ENCODE data around the gene TMEM25. TPM values are rescaled to one million over a fixed set of nuclear protein-coding genes. Genes with fewer than 3 reads are reported as not detected.

TMEM25 gene
- total and polyA plus RNA-seq, 8 donors, result 15.4 to 33.2 (median 22.7) TPM

DNA sequence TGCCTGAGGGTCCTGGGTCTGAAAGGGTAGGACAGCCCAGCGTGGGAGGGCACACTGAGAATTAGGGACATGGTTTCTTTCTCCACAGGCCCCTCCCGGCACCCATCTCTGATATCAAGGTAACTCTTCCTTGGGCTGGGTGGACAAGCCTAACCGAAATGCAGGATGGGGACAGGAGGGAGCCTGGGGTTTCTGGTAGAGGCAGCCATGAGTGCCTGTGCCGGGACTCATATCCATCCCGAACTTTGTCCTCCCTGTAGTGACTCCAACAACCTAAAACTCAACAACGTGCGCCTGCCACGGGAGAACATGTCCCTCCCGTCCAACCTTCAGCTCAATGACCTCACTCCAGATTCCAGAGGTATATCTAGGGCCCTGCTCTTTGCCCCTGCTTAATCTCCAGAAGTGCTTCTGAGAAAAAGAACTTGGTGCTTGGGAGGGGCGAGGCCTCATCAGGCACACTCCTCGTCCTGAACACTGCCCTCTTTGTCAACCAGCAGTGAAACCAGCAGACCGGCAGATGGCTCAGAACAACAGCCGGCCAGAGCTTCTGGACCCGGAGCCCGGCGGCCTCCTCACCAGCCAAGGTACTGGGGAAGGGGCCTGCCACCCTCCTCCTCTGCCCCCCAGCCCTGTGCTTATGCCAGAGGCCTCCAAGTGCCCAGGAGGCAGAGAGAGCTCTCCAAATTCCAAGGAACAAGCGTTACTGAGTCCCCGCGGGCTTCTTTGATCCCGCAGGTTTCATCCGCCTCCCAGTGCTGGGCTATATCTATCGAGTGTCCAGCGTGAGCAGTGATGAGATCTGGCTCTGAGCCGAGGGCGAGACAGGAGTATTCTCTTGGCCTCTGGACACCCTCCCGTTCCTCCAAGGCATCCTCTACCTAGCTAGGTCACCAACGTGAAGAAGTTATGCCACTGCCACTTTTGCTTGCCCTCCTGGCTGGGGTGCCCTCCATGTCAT, 3.1 kb downstream of the TMEM25 start:
- no peak overlapping the region for H3K4me3 ChIP-seq
- H3K27ac ChIP-seq, result no peak overlapping the region

DNA sequence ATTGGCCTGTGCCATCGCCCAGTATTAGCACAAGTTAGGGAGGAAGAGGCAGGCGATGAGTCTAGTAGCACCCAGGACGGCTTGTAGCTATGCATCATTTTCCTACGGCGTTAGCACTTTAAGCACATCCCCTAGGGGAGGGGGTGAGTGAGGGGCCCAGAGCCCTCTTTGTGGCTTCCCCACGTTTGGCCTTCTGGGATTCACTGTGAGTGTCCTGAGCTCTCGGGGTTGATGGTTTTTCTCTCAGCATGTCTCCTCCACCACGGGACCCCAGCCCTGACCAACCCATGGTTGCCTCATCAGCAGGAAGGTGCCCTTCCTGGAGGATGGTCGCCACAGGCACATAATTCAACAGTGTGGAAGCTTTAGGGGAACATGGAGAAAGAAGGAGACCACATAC, 4.3 kb downstream of the TMEM25 start:
- TF ChIP-seq, protein P1, sequence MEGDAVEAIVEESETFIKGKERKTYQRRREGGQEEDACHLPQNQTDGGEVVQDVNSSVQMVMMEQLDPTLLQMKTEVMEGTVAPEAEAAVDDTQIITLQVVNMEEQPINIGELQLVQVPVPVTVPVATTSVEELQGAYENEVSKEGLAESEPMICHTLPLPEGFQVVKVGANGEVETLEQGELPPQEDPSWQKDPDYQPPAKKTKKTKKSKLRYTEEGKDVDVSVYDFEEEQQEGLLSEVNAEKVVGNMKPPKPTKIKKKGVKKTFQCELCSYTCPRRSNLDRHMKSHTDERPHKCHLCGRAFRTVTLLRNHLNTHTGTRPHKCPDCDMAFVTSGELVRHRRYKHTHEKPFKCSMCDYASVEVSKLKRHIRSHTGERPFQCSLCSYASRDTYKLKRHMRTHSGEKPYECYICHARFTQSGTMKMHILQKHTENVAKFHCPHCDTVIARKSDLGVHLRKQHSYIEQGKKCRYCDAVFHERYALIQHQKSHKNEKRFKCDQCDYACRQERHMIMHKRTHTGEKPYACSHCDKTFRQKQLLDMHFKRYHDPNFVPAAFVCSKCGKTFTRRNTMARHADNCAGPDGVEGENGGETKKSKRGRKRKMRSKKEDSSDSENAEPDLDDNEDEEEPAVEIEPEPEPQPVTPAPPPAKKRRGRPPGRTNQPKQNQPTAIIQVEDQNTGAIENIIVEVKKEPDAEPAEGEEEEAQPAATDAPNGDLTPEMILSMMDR (IDR thresholded peaks at IDR 0.05), result no peak
- intact Hi-C loops (cut with DNase I), result no loop called here
- H3K27ac ChIP-seq, result no peak overlapping the region

More for the DNA sequence above, 3.1 kb downstream of the TMEM25 start:
- Histone ChIP-seq H3K27me3 (peaks cover 0 to 18% of the 10 kb centered on the region in 2 donors), H3K4me1 (peaks cover 7 to 23% of the 10 kb centered on the region in 2 donors), H3K9me3 (no peaks in the 10 kb centered on the region), H3K36me3 (no peaks in the 10 kb centered on the region)
- DNase-seq (no peak), ATAC-seq (peak; percentile 3)
- intact Hi-C loops (cut with DNase I), result no loop called here
- TF ChIP-seq, protein P1 (IDR thresholded peaks at IDR 0.05), result no peak

DNA sequence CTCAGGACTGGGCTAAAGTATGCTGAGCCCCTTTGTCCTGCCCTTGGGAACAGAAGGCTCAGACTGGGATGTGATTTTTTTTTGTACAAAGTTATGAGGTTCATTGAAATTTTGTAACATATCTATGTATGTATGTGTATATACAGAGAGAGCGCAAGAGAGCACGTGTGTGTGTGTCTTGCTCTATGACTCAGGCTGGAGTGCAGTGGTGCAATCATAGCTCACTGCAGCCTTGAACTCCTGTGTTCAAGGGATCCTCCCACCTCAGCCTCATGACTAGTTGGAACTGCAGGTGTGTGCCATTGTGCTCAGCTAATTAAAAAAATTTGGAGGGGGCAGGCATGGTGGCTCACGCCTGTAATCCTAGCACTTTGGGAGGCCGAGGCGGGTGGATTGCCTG, 5.7 kb downstream of the TMEM25 start:
- Histone ChIP-seq H3K27ac (no peak overlapping the region), H3K9me3 (no peaks in the 10 kb centered on the region), H3K36me3 (peaks cover 0 to 4% of the 10 kb centered on the region in 2 donors), H3K4me3 (no peak overlapping the region), H3K4me1 (peaks cover 0 to 1% of the 10 kb centered on the region in 2 donors), H3K27me3 (no peaks in the 10 kb centered on the region)
- TF ChIP-seq, protein P1 (IDR thresholded peaks at IDR 0.05), result no peak
- DNase-seq, result no peak
- no peak for ATAC-seq
- intact Hi-C loops (cut with DNase I), result no loop called here

More for the DNA sequence above, 4.3 kb downstream of the TMEM25 start:
- peaks cover 0 to 13% of the 10 kb centered on the region in 2 donors for H3K27me3 ChIP-seq
- no peaks in the 10 kb centered on the region for H3K9me3 ChIP-seq
- DNase-seq (no peak), ATAC-seq (no peak)
- H3K4me3 ChIP-seq, result no peak overlapping the region
- H3K4me1 ChIP-seq, result peaks cover 0 to 16% of the 10 kb centered on the region in 2 donors
- no peaks in the 10 kb centered on the region for H3K36me3 ChIP-seq

DNA sequence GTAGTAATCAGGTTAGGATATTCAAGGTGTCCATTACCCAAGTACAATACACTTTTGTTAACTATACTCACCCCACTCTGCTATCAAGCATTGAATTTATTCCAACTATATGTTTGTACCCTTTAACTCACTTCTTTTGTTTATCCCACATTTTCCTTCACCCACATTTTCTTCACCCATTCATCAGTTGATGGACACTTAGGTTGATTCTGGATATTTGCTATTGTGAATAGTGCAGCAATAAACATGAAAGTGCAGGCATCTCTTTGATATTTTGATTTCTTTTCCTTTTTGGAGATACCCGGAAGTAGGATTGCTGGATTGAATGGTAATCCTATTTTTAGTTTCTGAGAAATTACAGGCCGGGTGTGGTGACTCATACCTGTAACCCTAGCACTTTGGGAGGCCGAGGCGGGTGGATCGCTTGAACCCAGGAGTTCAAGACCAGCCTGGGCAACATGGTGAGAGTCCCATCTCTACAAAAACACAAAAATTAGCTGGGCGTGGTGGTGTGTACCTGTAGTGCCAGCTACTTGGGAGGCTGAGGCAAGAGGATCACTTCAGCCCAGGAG, 6.5 kb downstream of the TMEM25 start:
- Histone ChIP-seq H3K4me3 (no peak overlapping the region), H3K4me1 (no peaks in the 10 kb centered on the region), H3K27ac (no peak overlapping the region), H3K36me3 (peaks cover 0 to 7% of the 10 kb centered on the region in 2 donors), H3K9me3 (no peaks in the 10 kb centered on the region), H3K27me3 (no peaks in the 10 kb centered on the region)
- intact Hi-C loops (cut with DNase I), result no loop called here
- TF ChIP-seq, protein P1 (IDR thresholded peaks at IDR 0.05), result no peak
- no peak for DNase-seq
- ATAC-seq, result no peak

DNA sequence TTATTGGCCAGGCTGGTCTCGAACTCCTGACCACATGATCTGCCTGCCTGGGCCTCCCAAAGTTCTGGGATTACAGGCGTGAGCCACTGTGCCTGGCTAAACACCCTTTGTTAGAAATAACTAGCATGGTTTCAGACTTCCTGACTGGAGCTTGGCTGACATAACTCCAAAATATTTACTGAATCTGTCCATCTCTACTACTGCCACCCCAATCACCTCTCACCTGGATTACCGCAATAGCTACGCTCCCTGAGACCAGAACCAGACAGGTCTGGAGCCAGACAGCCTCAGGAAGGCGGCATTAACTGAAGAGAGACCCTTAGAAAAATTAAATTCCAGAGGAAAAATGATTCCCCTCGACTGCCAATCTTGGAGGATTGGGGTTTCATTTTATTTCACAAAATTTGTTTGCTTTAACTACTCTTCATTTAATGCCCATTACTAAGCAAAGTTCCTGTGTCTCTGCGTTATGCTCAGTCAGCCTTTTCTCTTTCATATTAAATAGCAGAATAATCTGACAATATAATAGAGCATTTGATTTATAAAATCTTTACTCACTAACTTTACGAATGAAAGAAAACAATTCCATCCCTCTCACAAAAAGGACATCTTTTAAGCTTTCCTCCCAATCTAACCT, 13.1 kb downstream of the TMEM25 start:
- Histone ChIP-seq H3K27me3 (no peaks in the 10 kb centered on the region), H3K9me3 (no peaks in the 10 kb centered on the region), H3K36me3 (peaks cover 0 to 35% of the 10 kb centered on the region in 2 donors), H3K4me3 (no peak overlapping the region), H3K27ac (no peak overlapping the region), H3K4me1 (no peaks in the 10 kb centered on the region)
- TF ChIP-seq, protein P1 (IDR thresholded peaks at IDR 0.05), result no peak
- ATAC-seq (no peak), DNase-seq (no peak)
- intact Hi-C loops (cut with DNase I), result no loop called here
